Measurements from ENCODE around the gene AFF1. TPM values are rescaled to one million over a fixed set of nuclear protein-coding genes. Genes with fewer than 3 reads are reported as not detected.

Gene AFF1
- total and polyA plus RNA-seq, 4 donors = 7.2 to 42.8 (median 21.5) TPM

DNA sequence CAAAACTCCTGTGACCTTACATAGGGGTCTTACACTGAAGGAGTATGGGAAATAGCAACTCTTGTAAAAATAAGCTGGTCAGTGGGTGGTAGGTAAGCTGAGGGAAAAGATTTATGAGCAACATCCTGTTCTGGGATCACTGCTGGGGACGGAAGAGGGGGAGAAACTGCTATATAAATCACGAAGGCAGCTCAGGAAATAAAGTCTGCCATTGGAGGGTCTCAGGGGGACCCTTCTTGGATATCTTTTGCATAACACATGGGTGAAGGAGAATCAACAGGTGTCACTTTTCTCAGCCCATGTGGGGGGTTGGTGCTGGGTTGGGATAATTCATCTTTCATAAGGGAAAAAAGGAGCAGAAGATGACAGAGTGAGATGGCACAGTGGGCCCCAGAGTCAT is 33.7 kb downstream of the AFF1 start:
- TF ChIP-seq RXRA (IDR thresholded peaks at IDR 0.05) (no peak), HNF4G (IDR thresholded peaks at IDR 0.05) (no peak)
- TF ChIP-seq, protein P1, sequence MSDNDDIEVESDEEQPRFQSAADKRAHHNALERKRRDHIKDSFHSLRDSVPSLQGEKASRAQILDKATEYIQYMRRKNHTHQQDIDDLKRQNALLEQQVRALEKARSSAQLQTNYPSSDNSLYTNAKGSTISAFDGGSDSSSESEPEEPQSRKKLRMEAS (IDR thresholded peaks at IDR 0.05) = no peak
- no peak overlapping the region for H3K27ac ChIP-seq (ENCODE audit: low read depth in 1 of 2, low read length in 2 of 2)
- H3K27me3 ChIP-seq (ENCODE audit: control insufficient read depth in 4 of 4, insufficient read depth in 4 of 4, low read length in 3 of 4) = no peaks in the 10 kb centered on the region
- 73% methylated on average over 2 of the region's 2 CpGs for WGBS
- no peak overlapping the region for H3K4me3 ChIP-seq (ENCODE audit: low read depth in 1 of 3, low read length in 3 of 3)
- H3K4me1 ChIP-seq (ENCODE audit: control insufficient read depth in 4 of 4, insufficient read depth in 4 of 4, low read length in 3 of 4) = peaks cover 2 to 32% (median 23%) of the 10 kb centered on the region in 4 donors
- no peaks in the 10 kb centered on the region for H3K9me3 ChIP-seq (ENCODE audit: control insufficient read depth in 4 of 4, low read length in 3 of 4)
- peaks cover 0 to 1% (median 0%) of the 10 kb centered on the region in 4 donors for H3K36me3 ChIP-seq (ENCODE audit: control insufficient read depth in 4 of 4, insufficient read depth in 3 of 4, low read depth in 1 of 4, low read length in 3 of 4)
- no peak for DNase-seq (ENCODE audit: low spot score)
- no peak overlapping the region for H3K9ac ChIP-seq (ENCODE audit: low read depth in 1 of 2, low read length in 2 of 2)

DNA sequence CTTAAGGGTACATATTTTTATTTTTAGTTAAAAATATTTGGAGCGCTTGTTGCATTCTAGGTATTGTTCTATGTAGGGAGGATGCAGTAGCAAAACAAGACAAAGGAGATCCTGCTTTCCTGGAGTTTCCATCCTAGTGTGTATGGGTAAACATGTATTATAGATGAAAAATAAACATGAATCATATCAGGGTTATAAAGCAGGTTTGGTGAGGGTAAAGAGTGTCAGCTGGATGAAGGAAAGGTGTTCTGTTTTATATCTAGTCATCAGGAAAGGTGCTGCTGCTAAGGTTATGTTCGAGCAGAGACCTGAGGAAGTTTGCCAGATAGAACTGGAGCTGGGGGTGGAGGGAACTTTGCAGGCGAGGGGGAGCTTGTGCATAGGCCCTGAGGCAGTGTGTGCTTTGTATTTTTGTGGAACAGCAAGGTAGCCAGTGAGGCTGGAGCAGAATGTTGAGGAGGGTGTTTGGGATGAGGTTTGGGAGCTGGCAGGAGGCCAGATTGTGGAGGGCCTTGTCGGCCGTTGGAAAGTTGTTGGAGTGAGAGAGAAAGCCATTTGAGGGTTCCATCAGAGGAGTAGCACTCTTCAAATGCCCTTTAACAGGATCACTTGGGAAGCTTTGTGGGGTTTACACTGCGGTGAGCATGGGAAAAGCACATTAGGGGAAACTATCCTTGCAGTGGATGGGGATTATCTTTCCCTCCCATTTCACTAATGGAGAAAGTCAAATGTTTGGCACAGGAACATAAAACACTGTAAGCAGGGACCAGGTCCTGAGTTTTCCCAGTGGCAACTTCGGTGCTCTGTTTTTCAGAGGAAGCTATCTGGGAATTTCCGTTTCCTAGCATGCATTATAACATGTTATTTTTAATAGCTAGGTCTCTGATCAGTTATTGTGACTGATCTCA is 35.9 kb downstream of the AFF1 start:
- Histone ChIP-seq H3K4me1 (ENCODE audit: control insufficient read depth in 4 of 4, insufficient read depth in 4 of 4, low read length in 3 of 4) (peaks cover 2 to 42% (median 29%) of the 10 kb centered on the region in 4 donors), H3K27me3 (ENCODE audit: control insufficient read depth in 4 of 4, insufficient read depth in 4 of 4, low read length in 3 of 4) (no peaks in the 10 kb centered on the region), H3K9ac (ENCODE audit: low read depth in 1 of 2, low read length in 2 of 2) (no peak overlapping the region), H3K9me3 (ENCODE audit: control insufficient read depth in 4 of 4, low read length in 3 of 4) (no peaks in the 10 kb centered on the region), H3K36me3 (ENCODE audit: control insufficient read depth in 4 of 4, insufficient read depth in 3 of 4, low read depth in 1 of 4, low read length in 3 of 4) (peaks cover 0 to 1% (median 0%) of the 10 kb centered on the region in 4 donors), H3K27ac (ENCODE audit: low read depth in 1 of 2, low read length in 2 of 2) (no peak overlapping the region), H3K4me3 (ENCODE audit: low read depth in 1 of 3, low read length in 3 of 3) (no peak overlapping the region)
- DNase-seq (ENCODE audit: low spot score) = no peak
- WGBS = 67% methylated on average over 8 of the region's 8 CpGs
- TF ChIP-seq, protein P2, sequence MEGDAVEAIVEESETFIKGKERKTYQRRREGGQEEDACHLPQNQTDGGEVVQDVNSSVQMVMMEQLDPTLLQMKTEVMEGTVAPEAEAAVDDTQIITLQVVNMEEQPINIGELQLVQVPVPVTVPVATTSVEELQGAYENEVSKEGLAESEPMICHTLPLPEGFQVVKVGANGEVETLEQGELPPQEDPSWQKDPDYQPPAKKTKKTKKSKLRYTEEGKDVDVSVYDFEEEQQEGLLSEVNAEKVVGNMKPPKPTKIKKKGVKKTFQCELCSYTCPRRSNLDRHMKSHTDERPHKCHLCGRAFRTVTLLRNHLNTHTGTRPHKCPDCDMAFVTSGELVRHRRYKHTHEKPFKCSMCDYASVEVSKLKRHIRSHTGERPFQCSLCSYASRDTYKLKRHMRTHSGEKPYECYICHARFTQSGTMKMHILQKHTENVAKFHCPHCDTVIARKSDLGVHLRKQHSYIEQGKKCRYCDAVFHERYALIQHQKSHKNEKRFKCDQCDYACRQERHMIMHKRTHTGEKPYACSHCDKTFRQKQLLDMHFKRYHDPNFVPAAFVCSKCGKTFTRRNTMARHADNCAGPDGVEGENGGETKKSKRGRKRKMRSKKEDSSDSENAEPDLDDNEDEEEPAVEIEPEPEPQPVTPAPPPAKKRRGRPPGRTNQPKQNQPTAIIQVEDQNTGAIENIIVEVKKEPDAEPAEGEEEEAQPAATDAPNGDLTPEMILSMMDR (IDR thresholded peaks at IDR 0.05; ENCODE audit: low read depth, low read length, missing input control) = no peak
- TF ChIP-seq SP1 (IDR thresholded peaks at IDR 0.05) (no peak), RXRA (IDR thresholded peaks at IDR 0.05) (no peak), RAD21 (IDR thresholded peaks at IDR 0.05) (no peak), TAF1 (conservative IDR thresholded peaks at IDR 0.05) (no peak), FOXA1 (IDR thresholded peaks at IDR 0.05) (no peak), HNF4G (IDR thresholded peaks at IDR 0.05) (no peak), HNF4A (conservative IDR thresholded peaks at IDR 0.05) (no peak), GABPA (IDR thresholded peaks at IDR 0.05 in 1 of 2, conservative IDR thresholded peaks at IDR 0.05 in 1 of 2) (no peak), NR2F2 (IDR thresholded peaks at IDR 0.05) (no peak), JUND (IDR thresholded peaks at IDR 0.05) (no peak), YY1 (IDR thresholded peaks at IDR 0.05) (no peak), EGR1 (IDR thresholded peaks at IDR 0.05; ENCODE audit: low read depth in 2 of 2) (no peak), FOXA2 (IDR thresholded peaks at IDR 0.05) (no peak)
- TF ChIP-seq, protein P3, sequence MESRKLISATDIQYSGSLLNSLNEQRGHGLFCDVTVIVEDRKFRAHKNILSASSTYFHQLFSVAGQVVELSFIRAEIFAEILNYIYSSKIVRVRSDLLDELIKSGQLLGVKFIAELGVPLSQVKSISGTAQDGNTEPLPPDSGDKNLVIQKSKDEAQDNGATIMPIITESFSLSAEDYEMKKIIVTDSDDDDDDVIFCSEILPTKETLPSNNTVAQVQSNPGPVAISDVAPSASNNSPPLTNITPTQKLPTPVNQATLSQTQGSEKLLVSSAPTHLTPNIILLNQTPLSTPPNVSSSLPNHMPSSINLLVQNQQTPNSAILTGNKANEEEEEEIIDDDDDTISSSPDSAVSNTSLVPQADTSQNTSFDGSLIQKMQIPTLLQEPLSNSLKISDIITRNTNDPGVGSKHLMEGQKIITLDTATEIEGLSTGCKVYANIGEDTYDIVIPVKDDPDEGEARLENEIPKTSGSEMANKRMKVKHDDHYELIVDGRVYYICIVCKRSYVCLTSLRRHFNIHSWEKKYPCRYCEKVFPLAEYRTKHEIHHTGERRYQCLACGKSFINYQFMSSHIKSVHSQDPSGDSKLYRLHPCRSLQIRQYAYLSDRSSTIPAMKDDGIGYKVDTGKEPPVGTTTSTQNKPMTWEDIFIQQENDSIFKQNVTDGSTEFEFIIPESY (IDR thresholded peaks at IDR 0.05) = no peak
- TF ChIP-seq, protein P4, sequence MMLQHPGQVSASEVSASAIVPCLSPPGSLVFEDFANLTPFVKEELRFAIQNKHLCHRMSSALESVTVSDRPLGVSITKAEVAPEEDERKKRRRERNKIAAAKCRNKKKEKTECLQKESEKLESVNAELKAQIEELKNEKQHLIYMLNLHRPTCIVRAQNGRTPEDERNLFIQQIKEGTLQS (IDR thresholded peaks at IDR 0.05) = no peak
- TF ChIP-seq, protein P1 (IDR thresholded peaks at IDR 0.05) = no peak
- TF ChIP-seq, protein P5, sequence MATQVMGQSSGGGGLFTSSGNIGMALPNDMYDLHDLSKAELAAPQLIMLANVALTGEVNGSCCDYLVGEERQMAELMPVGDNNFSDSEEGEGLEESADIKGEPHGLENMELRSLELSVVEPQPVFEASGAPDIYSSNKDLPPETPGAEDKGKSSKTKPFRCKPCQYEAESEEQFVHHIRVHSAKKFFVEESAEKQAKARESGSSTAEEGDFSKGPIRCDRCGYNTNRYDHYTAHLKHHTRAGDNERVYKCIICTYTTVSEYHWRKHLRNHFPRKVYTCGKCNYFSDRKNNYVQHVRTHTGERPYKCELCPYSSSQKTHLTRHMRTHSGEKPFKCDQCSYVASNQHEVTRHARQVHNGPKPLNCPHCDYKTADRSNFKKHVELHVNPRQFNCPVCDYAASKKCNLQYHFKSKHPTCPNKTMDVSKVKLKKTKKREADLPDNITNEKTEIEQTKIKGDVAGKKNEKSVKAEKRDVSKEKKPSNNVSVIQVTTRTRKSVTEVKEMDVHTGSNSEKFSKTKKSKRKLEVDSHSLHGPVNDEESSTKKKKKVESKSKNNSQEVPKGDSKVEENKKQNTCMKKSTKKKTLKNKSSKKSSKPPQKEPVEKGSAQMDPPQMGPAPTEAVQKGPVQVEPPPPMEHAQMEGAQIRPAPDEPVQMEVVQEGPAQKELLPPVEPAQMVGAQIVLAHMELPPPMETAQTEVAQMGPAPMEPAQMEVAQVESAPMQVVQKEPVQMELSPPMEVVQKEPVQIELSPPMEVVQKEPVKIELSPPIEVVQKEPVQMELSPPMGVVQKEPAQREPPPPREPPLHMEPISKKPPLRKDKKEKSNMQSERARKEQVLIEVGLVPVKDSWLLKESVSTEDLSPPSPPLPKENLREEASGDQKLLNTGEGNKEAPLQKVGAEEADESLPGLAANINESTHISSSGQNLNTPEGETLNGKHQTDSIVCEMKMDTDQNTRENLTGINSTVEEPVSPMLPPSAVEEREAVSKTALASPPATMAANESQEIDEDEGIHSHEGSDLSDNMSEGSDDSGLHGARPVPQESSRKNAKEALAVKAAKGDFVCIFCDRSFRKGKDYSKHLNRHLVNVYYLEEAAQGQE (IDR thresholded peaks at IDR 0.05) = no peak

Data from liver (tissue), 9 donors.